ENCODE results near the gene HDAC4. TPM values are rescaled to one million over a fixed set of nuclear protein-coding genes. Genes with fewer than 3 reads are reported as not detected.

HDAC4 gene
- total and polyA plus RNA-seq, 9 of the 15 experiments (the other 6 are each of a cell fraction or from before 2014, with no cell fraction given): 0.11 to 20.2 (median 4.0) TPM

- no peak for TF ChIP-seq MEIS2 (IDR thresholded peaks at IDR 0.05; ENCODE audit: partially characterized antibody)
- TF ChIP-seq SRSF9 (IDR thresholded peaks at IDR 0.05; ENCODE audit: borderline replicate concordance, low read depth, low read length): no peak
- TF ChIP-seq NR2C1 (IDR thresholded peaks at IDR 0.05): no peak
- TF ChIP-seq NR2C1 (tag; IDR thresholded peaks at IDR 0.05): no peak
- no peak for TF ChIP-seq ZNF408 (CRISPR knock-in tag; IDR thresholded peaks at IDR 0.05; ENCODE audit: low read depth)
- TF ChIP-seq THRAP3 (IDR thresholded peaks at IDR 0.05; ENCODE audit: borderline replicate concordance): no peak
- no peaks in the 10 kb centered on the region for H3K36me3 ChIP-seq (ENCODE audit: control insufficient read depth, insufficient read depth, low read length)
- H3K79me2 ChIP-seq (ENCODE audit: control insufficient read depth, insufficient read depth, low read length): no peaks in the 10 kb centered on the region
- DNase-seq (ENCODE audit: extremely low read depth in 1 of 4, low spot score in 3 of 4) (no peak), FAIRE-seq (no peak), ATAC-seq (no peak)
- no peaks in the 10 kb centered on the region for H3K9me3 ChIP-seq (replicated peaks; ENCODE audit: control insufficient read depth, insufficient read depth, low read depth, low read length)
- POLR2A ChIA-PET: interaction anchor here (0.6 kb wide), 1 partner anchor 174 kb away, joined by 4 read pairs; no protein-coding TSS in a partner anchor
- H3K27me3 ChIP-seq (ENCODE audit: control insufficient read depth in 2 of 2, insufficient read depth in 2 of 2, low read length in 2 of 2): peaks cover 12 to 43% of the 10 kb centered on the region in 2 experiments; a peak in 3 of 5 replicates
- no peak overlapping the region for H3K4me2 ChIP-seq (ENCODE audit: insufficient read depth, low read length)
- CTCF ChIA-PET (ENCODE audit: low intra/inter-chr PET ratio): no interaction called here
- peaks cover 0 to 8% of the 10 kb centered on the region in 2 experiments; a peak in 2 of 5 replicates for H3K4me1 ChIP-seq (replicated peaks in 1 of 2; ENCODE audit: control insufficient read depth in 2 of 2, insufficient read depth in 2 of 2, low read length in 2 of 2)
- no peak overlapping the region for H2AFZ ChIP-seq (ENCODE audit: low read depth, low read length)
- no peak overlapping the region for H3K27ac ChIP-seq (ENCODE audit: extremely low read depth, low read depth, low read length)
- no peak overlapping the region for H3K9ac ChIP-seq (ENCODE audit: insufficient read depth in 1 of 2, low read depth in 2 of 2, low read length in 2 of 2)
- in situ Hi-C loops (cut with MboI): no loop called here
- no peaks in the 10 kb centered on the region; the same call in 1 of the 2 replicates for H4K20me1 ChIP-seq (replicated peaks; ENCODE audit: control insufficient read depth, insufficient read depth, low read length)
- H3K9me1 ChIP-seq (ENCODE audit: control insufficient read depth, insufficient read depth, low read length): no peaks in the 10 kb centered on the region
- BruUV-seq (replicated peaks): no TSS peak
- intact Hi-C loops (cut with micrococcal nuclease): loop anchor here (10.0 kb wide), 1 partner anchor 228 kb away; no protein-coding TSS in a partner anchor
- WGBS (ENCODE audit: insufficient coverage, low coverage, missing lambda C conversion rate): 14% methylated on average over 12 of the region's 21 CpGs
- no peak overlapping the region for H3K4me3 ChIP-seq
Observed at GRCh38 chr2:239036819-239037558, 363.8 kb downstream of the HDAC4 start.
